HG02885 (cell line): ENCODE measurements around the gene NATD1.

ENCODE experiments used
- ATAC-seq: cut with Tn5 transposase; IDR thresholded peaks from one replicate; pipeline ENCODE4 v1.9.1; 2021; ENCODE audit warnings: mild to moderate bottlenecking; ENCODE audit not compliant: unreplicated experiment, poor library complexity

Gene NATD1

DNA sequence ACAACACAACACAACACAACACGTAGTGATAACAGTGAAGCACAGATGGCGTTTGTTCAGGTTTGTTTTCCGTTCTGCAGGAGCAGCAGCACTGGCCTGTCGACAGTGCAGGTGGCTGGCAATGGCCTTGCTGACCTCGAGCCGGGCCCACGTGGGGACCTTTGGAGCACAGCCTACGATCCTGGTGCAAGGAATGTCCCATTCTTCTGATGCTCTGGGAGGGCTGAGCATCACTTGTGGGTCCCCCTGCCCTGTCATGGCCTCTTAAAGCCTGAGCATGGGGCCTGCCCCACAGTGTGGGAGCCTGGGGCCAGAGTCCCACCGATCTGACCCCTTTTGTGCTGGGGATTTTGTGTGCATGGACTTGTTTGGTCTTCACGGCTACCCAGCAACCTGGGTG, 38.1 kb upstream of the NATD1 start:
- ATAC-seq, result no peak

DNA sequence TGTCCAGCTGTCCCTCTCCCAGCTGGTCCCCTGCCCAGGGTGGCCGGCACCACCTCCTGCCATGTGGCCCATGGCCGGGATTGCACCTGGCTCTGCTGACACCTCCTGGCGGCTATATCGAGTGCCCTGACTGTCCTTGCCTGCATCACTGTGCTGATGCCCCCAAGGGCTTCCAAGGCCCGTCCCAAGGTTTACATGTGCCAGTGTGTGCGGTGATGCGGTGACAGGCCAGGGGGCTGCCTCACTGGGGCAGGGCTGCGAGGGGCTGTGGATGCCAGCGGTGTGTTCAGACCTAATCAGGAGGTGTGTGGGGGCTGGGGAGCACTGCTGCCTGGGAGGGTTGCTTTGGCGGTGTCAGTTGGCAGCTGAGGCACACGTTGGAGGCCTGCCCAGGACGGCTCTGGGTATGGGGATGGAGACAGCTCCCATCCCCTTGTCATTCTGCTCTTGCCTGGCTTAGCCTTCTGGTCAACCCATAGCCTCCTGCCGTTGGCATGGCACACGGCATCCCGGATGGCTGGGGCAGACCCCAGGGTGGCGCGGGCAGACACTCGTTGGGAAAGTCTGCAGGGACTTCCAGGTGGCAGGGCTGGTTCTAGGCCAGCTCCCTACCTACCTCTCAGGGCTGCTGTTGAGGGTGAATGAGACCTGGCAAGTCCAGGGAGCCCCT, 36.8 kb upstream of the NATD1 start:
- ATAC-seq, result no peak

DNA sequence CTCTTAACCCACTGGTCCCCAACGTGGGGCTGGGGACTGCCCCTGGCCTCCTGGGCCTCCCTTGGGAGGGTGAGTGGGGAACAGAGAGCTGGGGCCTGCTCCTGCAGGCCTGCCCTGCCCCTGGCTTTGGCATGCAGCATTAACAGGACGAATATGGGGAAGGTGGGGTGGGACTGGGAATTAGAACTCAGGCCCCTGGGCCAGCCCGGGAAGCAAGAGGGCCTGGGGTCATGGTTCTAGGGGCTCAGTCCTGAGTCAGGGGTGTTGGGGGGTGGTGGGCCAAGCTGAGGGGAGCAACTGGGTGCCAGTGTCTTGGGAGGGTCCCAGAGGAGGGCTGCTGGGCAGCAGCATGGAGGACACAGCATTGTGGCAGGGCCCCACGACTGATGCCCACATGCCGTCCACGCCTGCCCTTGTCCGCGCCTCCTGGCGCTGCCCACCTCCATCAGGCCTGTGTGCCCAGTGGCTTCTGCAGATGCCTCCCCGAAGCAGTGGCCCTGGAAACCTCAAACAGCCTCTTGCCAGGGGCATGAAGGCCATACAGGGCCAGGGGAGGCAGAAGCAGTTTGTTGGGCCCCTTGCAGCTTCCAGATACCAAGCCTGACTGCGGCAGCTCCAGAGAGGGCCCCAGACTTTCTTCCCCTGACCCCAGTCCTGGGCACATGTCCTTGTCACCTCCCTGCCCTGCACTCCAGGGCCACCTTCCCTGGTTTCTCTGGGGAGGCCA, 36.1 kb upstream of the NATD1 start:
- ATAC-seq, result no peak

DNA sequence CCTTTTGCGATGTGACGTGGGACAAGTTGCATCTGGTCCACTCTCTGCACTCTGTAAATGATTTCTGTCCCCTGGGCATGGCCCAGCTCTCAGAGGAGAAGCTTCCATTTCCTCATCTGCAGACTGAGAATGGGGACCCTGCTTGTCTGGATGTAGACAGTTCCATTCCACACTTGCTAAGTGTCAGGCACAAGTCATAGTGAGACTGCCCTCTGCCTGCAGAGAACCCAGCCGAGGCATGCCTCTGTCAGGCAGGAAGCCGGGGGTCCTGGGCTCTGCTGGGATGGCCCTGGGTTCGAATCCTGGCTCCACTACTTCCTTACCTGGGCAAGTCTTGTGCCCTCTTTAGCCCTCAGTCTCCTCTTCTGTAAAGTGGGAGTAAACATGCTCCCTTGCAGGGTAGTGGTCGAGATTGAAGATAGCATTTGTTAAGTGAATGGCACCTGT, 35.4 kb upstream of the NATD1 start:
- no peak for ATAC-seq

DNA sequence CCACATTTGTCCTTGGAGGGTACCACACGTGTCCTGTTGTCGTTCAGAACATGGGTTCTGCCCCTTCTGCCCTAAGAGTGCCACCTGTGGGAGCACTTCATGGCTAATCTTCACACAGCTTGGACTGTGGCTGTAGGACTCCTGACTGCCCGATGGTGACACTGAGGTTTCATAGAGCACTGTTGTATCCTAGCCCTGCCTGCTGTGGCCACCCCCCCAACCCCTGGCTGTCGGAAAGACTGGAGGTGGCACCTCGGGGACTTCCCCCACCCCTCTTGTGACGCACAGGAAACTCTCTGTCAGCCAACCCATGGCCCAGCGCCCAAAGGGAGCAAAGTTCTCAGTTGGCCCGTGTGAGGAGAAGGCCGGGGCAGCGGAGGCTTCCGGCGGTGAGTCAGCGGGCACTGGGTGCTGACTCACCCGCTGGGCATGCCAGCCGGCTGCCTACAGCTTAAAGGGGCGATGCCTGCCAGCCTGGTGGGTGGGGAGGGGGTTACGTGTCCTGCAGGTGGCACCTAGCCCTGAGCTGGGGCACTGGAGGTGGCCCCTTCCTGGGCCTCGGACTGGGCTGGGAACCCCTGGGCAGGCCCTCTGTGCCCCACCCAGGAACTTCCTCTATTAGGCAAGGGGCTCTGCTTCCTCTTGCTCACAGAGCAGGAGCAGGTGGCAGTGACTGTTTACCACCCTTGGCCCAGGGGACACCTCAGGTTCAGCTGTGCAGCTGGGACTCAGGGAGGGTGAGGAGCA, 34.7 kb upstream of the NATD1 start:
- ATAC-seq, result peak; percentile 28

DNA sequence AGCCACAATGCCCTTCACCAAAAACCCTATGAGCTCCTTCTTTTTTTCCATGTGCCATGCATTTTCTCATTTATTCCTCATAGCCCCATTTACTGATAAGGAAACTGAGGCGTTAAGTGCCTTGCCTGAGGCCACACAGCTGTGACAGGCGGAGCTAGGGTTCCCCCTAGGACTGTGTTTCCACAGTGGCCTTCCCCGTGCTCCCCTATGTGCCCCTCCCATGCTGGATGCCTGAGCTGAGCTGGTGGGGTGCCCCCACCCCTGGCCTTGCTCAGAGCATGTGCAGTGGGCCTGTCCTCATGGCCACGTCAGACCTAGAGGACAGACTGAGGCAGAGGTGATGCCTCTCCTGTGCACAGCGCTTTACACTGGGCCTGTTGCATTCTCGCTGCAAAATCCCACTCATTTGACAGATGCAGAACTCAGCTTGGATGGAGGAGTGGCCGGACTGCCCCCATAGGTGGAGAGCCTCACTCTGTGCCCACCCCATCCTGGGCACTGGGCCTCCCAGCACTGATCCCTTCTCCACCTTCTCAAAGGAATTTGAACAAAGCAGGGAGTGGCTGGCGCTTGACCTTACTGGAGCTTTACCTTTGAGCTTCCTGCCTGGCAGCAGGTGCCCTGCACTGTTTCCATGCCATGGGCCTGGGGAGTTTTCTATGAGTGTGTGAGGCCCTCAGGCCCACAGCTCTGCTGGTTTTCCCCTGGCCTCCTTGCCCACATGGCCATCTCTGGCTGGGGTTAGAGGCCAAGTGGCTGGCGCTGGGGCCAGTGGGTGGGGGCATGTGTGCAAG, 33.9 kb upstream of the NATD1 start:
- no peak for ATAC-seq

DNA sequence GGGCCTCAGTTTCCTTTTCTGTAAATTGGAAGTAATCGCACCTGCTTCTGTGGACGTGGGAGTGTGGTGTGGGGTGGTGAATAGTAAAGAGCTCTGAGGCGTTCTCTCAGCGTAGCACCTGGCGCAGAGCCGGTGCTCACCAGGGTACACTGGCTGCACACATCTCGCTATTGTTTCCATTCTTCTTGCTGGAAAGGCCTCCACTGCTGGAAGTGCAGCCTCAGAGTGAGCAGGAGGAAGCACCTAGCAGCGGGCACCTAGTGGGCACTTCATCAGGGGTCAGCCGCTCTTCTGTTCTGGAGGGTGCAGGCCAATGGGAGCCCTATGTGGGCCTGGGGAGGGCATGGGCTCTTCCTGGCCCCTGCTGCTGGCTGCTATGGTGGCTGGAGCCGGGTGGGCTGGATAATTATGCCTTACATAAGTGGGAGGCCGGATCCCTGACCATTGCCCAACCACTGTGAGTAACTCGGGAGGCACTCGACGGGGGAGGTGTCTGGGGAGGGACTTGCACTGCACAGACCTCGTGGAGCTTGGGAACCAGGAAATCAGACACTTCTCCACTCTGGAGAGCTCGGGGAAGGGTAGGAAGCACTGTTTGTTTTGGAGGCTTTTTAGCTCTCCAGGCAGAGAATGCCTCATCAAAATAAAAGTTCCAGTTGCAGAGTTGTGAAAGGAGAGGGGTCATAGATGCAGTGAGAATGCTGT, 33.0 kb upstream of the NATD1 start:
- no peak for ATAC-seq

DNA sequence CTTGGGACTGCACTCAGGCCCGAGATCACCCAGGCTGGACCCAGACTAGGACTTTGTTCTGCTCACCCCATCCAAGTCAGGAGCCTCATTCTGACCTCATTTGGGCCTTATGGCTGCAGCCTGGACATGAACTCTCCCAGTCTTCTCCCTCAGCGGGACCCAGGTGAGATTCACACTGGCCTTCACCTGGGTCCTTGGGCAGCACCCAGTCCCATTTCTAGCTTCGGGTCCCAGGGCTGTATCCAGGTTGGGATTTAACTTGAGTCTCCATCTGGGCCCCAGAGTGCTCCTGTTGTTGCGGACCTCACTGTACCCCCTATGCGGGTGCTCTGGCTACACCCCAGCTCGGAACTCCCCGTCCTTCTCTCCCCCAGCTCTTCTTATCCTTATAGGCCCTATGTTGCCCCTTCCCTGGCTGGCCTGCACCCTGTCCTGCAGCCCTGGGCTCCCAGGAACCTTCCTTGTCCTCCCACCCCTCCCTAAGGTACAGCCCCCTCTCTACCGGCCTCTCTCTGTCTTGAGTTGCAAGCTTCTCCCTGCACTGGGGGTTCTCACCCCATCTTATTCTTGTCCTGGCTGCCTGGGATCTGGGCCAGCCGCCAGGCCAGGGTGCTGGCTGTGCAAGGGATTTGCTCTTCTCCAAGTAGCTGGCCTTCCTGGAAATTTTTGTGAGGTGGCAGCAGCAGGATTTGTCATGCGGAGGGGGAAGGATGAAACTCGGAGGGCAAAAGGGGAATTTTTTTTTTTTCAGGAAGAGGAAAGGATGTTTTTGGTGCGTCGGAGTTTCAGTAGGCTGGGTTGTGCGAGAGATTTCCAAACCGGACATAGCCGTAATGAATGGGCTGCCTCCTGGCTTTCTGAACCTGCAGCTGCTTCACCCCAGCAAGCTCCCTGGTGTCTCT, 32.2 kb upstream of the NATD1 start:
- ATAC-seq, result no peak

DNA sequence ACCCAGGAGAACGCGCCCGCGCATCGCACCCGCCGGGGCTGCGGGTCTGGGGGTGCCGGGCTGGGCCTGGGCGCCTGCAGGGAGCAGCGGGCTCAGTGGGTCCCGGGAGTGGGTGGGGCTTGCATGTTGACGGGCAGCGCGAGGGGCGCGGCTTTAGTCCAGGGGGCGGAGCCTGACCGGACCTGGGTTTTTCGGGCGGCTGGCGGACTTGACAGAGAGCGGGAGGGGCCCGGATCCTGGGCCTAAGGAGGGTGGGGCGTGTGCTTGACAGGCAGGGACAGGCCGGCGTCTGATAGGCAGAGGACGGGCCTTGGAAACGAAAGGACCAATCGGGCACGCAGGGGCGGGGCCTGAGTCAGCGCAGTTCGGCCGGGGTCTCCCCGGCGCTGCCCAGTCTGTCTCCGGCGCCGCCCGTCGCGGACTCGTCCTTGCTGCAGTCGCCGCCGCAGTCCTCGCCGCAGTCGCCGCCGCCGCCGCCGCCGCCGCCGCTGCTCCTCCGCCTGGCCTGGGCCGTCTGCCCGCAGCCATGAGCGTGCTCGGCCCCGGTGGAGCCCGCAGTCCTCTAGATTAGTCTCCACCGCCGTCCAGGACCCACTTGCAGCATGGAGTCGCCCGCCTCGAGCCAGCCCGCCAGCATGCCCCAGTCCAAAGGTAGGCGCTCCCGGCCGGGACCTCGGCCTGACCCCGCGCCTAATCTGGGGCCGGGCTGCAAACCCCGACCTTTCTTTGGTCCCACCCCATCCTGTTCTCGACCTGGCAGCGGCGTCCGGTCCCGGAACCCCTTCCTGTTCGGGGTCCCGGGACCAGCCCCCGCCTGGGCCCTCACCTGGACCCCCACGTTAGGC, 31.3 kb upstream of the NATD1 start, which contains the start of gene MAP2K3:
Gene MAP2K3 (plus strand): TSS at position 393 of the 845 bp plus-strand sequence. CDS start 210 bp downstream, at position 603.
- peak; percentile 84 for ATAC-seq

DNA sequence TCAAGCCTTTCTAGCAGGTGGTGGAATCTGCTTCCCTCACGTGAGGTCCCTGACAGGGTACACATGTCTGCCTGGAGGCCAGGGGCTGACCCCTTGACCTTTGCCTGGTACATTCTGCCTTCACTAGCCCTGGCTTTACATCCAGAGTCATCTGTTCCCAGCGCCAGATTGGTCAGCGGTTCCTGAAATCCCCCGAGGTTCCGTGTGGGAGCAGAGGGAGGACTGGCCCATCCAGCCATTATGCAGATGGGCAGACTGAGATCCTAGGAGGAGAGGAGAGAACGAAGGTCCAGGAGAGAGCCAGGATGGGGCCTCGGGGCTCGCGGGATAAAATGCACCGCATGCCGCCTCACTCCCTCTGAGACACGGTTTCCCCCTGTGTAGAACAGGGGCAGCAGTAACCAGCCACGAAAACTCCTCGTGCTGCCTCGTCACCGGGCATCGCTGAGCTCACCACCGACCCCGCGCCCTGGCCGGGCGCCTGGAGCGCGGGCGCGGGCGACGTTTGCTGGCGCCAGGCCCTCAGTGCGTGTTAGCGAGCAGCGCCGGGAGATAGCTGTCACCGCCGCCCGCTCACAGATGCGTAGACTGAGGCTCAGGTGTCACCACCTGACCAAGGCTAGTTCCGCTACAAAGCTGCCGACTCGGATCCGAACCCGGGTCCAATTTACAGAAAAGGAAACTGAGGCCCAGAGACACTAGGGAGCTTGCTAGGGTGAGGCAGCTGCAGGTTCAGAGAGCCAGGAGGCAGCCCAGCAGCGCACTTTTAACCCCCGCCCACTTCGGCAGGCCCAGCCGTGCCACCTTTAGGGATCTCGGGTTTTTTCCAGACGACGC, 30.5 kb upstream of the NATD1 start:
- ATAC-seq, result peak; percentile 12

DNA sequence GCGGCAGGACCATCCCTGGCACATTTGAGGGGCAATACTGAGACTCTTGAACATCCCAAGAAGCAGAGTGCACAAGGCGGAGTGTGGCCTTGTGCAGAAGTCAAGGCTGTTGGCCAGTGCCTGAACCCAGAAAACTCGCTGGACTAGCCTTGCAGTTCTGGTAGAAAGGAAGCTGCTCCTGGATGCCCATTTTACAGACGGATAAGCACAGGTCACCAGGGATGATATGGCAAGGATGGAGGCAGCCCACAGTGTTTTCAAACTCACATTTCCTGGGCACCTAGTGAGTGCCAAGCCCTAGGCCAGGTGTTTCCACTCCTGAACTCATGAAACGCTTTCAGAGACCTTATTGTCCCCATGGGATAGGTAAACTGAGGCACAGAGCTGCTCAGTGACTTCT, 29.6 kb upstream of the NATD1 start:
- no peak for ATAC-seq

DNA sequence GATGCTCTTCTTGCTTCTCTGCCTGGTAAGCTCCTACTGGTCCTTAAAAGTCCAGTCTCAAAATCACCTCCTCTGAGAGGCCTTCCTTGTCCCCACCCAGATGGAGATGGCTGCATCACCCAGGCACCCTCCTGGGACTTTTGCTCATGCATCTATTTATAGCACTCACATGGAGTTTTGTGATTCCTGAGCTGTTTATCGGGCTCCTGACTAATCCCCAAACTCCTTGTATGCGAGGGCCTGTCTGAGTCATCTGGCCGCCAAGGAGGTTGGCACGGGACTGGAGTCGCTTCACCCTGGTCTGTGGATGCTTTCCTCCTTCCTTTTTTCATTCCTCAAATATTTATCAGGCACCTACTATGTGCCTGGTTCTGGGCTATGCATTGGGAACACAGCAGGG, 29.0 kb upstream of the NATD1 start:
- no peak for ATAC-seq

DNA sequence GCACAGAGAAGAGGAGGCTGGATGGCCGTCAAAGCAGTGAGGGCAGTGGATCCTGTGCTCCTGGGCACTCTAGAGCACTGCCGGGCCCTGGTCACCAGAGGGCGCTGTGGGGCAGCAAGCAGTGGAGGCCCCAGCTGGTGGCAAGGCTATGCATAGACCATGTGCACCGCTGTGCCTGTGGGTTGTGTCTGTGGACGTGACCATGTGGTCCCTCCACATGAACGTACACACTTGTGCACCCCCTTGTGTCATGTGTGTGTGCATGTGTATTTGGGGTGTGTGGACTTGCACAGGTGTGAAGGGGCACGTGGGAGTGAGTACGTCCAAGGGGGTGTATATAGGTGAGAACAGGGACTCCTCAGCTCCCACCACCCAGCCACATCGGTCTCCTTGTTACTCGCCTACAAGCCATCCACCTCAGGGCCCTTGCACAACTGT, 26.9 kb upstream of the NATD1 start:
- peak; percentile 34 for ATAC-seq

DNA sequence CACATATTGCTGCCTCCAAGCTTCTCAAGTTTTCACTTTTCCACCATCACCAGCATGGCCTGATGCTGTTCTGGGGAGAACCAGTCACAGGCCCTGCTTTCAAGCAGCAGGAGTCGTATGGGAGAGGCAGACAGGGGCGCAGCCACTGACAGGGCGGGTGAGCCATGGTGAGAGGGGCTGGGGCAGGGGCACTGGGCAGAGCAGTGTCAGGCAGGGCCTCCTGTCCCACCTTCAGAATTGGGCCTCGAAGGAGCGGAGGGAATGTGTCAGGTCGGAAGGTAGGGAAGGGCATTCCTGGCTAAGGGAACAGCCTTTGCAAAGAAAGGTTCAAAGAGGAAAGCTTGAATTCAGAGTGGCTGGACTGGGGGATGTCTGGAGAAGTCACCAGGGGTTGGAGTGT, 26.4 kb upstream of the NATD1 start:
- ATAC-seq, result no peak

DNA sequence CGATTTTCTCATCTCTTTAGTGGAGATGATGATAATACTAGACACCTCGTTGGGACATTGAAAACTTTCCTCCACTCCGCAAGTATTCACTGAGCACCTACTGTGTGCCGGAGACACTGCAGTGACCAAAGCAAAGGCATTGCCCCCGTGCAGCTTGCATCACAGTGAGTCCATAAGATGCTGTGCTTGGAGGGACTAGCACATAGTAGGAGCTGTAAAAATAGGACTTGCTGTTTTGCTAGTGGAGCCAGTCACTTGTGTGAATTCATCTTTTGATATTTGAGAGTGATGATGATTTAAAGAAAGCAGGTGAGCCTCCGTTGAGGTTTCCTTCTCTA, 26.0 kb upstream of the NATD1 start:
- ATAC-seq, result no peak

DNA sequence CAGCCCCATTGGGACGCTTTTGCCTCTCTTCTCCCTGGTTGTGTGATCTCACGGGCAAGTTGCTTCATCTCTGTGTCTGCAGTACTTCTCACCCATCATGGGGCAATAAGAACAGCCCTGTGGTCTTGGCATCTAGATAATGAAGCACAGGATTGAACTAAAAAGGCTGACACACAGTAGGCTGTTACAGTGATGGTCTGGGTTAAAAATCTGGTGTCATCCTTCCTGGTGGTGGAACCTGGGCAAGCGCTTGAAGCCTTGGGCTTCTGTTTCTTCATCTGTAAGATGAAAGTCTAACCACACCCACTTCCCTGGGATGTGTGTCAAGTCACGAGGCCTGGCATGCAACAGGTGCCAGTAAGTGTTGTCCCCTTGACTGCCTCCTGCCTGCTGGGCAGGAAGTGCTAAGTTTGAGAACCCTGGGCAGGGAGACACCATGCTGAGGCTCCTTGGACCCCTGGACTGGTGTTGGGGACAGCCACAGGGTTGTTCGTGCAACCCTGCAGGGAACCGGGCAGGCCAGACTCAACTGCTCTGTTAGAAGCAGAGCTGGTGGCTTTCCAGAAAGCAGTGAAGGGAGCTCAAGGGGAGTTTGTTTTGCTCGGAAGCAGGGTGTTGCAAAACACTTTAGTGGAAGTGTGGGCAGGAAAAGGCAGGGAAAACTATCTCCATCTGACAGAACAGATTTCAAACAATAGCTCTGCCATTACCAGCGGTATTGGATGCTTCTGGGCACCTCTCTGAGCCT, 25.4 kb upstream of the NATD1 start:
- no peak for ATAC-seq
